ENCODE data around the gene ELN. TPM values are rescaled to one million over a fixed set of nuclear protein-coding genes. Genes with fewer than 3 reads are reported as not detected.
A peak's percentile ranks its signal among the peaks of the same experiment; 100 is the strongest.

Gene ELN
- total and polyA plus RNA-seq, 2 of the 8 experiments (the other 6 are each of a cell fraction or from before 2014, with no cell fraction given) = 5.1 to 5.6 TPM

DNA sequence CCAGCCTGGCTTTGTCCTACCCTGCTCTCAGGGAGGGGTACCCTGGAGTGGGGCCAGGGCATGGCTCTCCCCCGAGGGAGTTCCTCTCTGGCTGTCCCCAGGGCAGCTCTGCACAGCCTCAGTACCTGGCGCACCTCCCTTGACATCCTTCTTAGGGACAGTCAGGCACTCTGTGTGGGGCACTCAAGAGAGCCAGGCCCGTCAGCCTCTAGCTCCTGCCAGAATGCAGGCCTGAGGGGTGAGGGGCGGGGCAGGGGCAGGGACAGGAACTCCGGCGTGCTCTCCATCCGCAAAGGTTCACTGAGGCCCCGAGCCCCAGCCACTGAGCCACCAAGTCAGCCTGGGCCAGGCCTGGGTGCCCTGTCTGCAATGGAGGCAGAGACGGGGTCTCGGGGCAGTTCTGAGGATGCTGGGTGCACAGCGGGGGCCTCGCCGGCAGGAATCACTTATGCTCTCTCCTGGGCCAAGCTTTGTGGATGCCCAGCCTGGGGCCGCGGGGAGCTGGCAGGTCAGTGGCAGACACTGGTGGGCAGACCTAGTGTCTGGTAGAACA is 65.8 kb downstream of the ELN start:
- Histone ChIP-seq H3K79me1 (ENCODE audit: low read depth, low read length) (peaks cover 5% of the 10 kb centered on the region), H3K4me1 (replicated peaks in 1 of 4; ENCODE audit: control insufficient read depth in 3 of 4, insufficient read depth in 4 of 4, low read length in 3 of 4) (peaks cover 8 to 31% (median 26%) of the 10 kb centered on the region in 4 experiments), H4K5ac (ENCODE audit: insufficient read length, low read depth, low read length) (no peak overlapping the region), H3K27me3 (replicated peaks in 1 of 4; ENCODE audit: control insufficient read depth in 3 of 4, extremely low read depth in 1 of 4, insufficient read depth in 3 of 4, low read length in 3 of 4) (no peaks in the 10 kb centered on the region), H2BK120ac (replicated peaks; ENCODE audit: low read depth, low read length) (no peak overlapping the region), H4K8ac (ENCODE audit: extremely low read depth, insufficient read depth, low read length) (no peak overlapping the region), H3K18ac (ENCODE audit: extremely low read depth, low read length) (peak overlapping the region; percentile 98), H2BK20ac (ENCODE audit: low read length) (peak overlapping the region; percentile 80; the same call in 1 of the 2 replicates), H3K4ac (replicated peaks; ENCODE audit: insufficient read length, low read depth, low read length) (peak overlapping the region; percentile 84), H3K23ac (ENCODE audit: insufficient read length) (no peak overlapping the region), H3K27ac (ENCODE audit: low read depth, low read length) (peak overlapping the region; percentile 52; the same call in 1 of the 2 replicates), H2AFZ (ENCODE audit: low read length) (no peak overlapping the region), H2BK5ac (ENCODE audit: low read depth, low read length) (peak overlapping the region; percentile 93; the same call in 1 of the 2 replicates), H2BK15ac (ENCODE audit: low read length) (peak overlapping the region; percentile 72; the same call in 1 of the 2 replicates), H3K4me3 (ENCODE audit: extremely low read depth in 1 of 4, insufficient read depth in 2 of 4, low read depth in 3 of 4, low read length in 4 of 4) (peak overlapping the region; percentile 1 to 51 (median 20); a peak in 5 of 8 replicates), H3K36me3 (ENCODE audit: control insufficient read depth in 2 of 4, insufficient read depth in 4 of 4, low read length in 3 of 4) (peaks cover 6 to 22% (median 14%) of the 10 kb centered on the region in 4 experiments), H3K4me2 (ENCODE audit: insufficient read depth in 1 of 2, low read depth in 2 of 2, low read length in 2 of 2) (peak overlapping the region; percentile 65 to 73), H3K79me2 (ENCODE audit: control insufficient read depth in 1 of 2, insufficient read depth in 2 of 2, low read length in 2 of 2) (peaks cover 0 to 5% of the 10 kb centered on the region in 2 experiments; a peak in 1 of 4 replicates), H4K91ac (replicated peaks; ENCODE audit: insufficient read length, low read length) (peak overlapping the region; percentile 91), H3K23me2 (ENCODE audit: low read depth, low read length) (no peaks in the 10 kb centered on the region; the same call in 1 of the 2 replicates), H3K14ac (ENCODE audit: insufficient read length) (no peak overlapping the region), H3K9me3 (ENCODE audit: insufficient read depth in 2 of 2, low read depth in 1 of 2, low read length in 1 of 2) (peaks cover 3 to 10% of the 10 kb centered on the region in 2 experiments), H2BK12ac (ENCODE audit: low read depth, low read length) (peak overlapping the region; percentile 86; the same call in 1 of the 2 replicates), H3K56ac (replicated peaks; ENCODE audit: insufficient read length, low read depth, low read length) (no peak overlapping the region), H3K9ac (replicated peaks in 1 of 4; ENCODE audit: extremely low read depth in 1 of 4, low read depth in 3 of 4, low read length in 3 of 4) (no peak overlapping the region), H2AK5ac (ENCODE audit: low read depth, low read length) (peak overlapping the region; percentile 82; the same call in 1 of the 2 replicates), H4K20me1 (replicated peaks in 1 of 2; ENCODE audit: control insufficient read depth in 1 of 2, insufficient read depth in 2 of 2, low read length in 2 of 2) (peaks cover 0 to 12% of the 10 kb centered on the region in 2 experiments)
- no peak for FAIRE-seq
- POLR2A ChIA-PET (ENCODE audit: partially characterized antibody) = interaction anchor here (0.9 to 2.1 kb wide), 6 partner anchors 9 to 89 kb away, joined by 3 to 14 read pairs (median 3); partner anchors contain the start of genes EIF4H and LIMK1
- DNase-seq (ENCODE audit: low read depth in 1 of 2, low spot score in 2 of 2) = peak in 1 of 2 experiments; percentile 71
- TF ChIP-seq POLR2A (IDR thresholded peaks at IDR 0.05; ENCODE audit: control extremely low read depth in 1 of 2, low read depth in 2 of 2, low read length in 2 of 2) (no peak), CTBP2 (IDR thresholded peaks at IDR 0.05; ENCODE audit: borderline replicate concordance, insufficient read depth, insufficient read length, low read length) (peak; percentile 11)
- CTCF ChIA-PET (ENCODE audit: partially characterized antibody) = interaction anchor here (0.6 to 2.6 kb wide), 5 partner anchors 10 to 113 kb away, joined by 3 to 10 read pairs (median 3); partner anchors contain the start of gene LIMK1
- WGBS, 2 experiments (ENCODE audit: extremely low coverage in 1 of 2, insufficient coverage in 1 of 2, insufficient read length in 1 of 2, insufficient replicate concordance in 2 of 2, low coverage in 1 of 2, low lambda C conversion rate in 2 of 2, missing lambda C conversion rate in 1 of 2) = 54% methylated on average over 10 of the region's 15 CpGs; no CpG with 5 or more reads in 1 of the 2 experiments
